Endodermal cell (in vitro differentiated cells): Measurements from ENCODE around the gene LRP11. TPM values are rescaled to one million over a fixed set of nuclear protein-coding genes. Genes with fewer than 3 reads are reported as not detected.

Source experiments
- DNase-seq: peaks from one replicate; pipeline ENCODE4 v3.0.0-alpha.2; 2017
- H3K27ac ChIP-seq: 2 replicates; pipeline ENCODE4 v1.5.1; 2013; ENCODE audit warnings: mild to moderate bottlenecking, low read depth, low read length, moderate library complexity
- H3K27me3 ChIP-seq: 2 replicates; pipeline ENCODE4 v1.6.1; 2013; ENCODE audit warnings: mild to moderate bottlenecking, low read length, moderate library complexity; ENCODE audit not compliant: insufficient read depth, control insufficient read depth, poor library complexity, severe bottlenecking
- H3K36me3 ChIP-seq: 2 replicates; pipeline ENCODE4 v1.7.0; 2013; ENCODE audit warnings: mild to moderate bottlenecking, low read length, moderate library complexity; ENCODE audit not compliant: control insufficient read depth, insufficient read depth
- H3K4me1 ChIP-seq: one replicate; pipeline ENCODE4 v1.7.0; 2013; ENCODE audit warnings: low read length; ENCODE audit not compliant: control insufficient read depth, insufficient read depth
- H3K4me3 ChIP-seq: 2 replicates; pipeline ENCODE4 v1.5.1; 2013; ENCODE audit warnings: mild to moderate bottlenecking, low read length, moderate library complexity
- H3K9ac ChIP-seq: 2 replicates; pipeline ENCODE4 v1.6.1; 2013; ENCODE audit warnings: mild to moderate bottlenecking, low read length, moderate library complexity; ENCODE audit not compliant: poor library complexity, severe bottlenecking; ENCODE audit errors: extremely low read depth
- H3K9me3 ChIP-seq: 2 replicates; pipeline ENCODE4 v1.6.1; 2013; ENCODE audit warnings: mild to moderate bottlenecking, low read length, moderate library complexity; ENCODE audit not compliant: control insufficient read depth
- H3K27ac Mint-ChIP-seq: 2 replicates; pipeline ENCODE4 v1.8.0; 2020; ENCODE audit warnings: mixed read lengths
- H3K27me3 Mint-ChIP-seq: 2 replicates; pipeline ENCODE4 v1.8.0; 2021; ENCODE audit warnings: mild to moderate bottlenecking, mixed read lengths; ENCODE audit not compliant: insufficient read depth
- H3K36me3 Mint-ChIP-seq: 2 replicates; pipeline ENCODE4 v1.8.0; 2020; ENCODE audit warnings: low read depth, mixed read lengths
- H3K4me1 Mint-ChIP-seq: 2 replicates; pipeline ENCODE4 v1.8.0; 2020; ENCODE audit warnings: mixed read lengths
- H3K4me3 Mint-ChIP-seq: 2 replicates; pipeline ENCODE4 v1.8.0; 2020; ENCODE audit warnings: mild to moderate bottlenecking, moderate library complexity, mixed read lengths
- H3K9me3 Mint-ChIP-seq: 2 replicates; pipeline ENCODE4 v1.8.0; 2020; ENCODE audit warnings: mild to moderate bottlenecking, mixed read lengths
- CTCF ChIP-seq: fragments of 200-600 bp; sonication (generic); conservative IDR thresholded peaks from 2 replicates; pipeline ENCODE4 v1.5.0; 2021; ENCODE audit warnings: antibody characterized with exemption, mild to moderate bottlenecking
- WGBS, 2 experiments: methylation state at CpG; one replicate each; pipeline versions ENCODE4 v1.1.5 to v1.1.7; 2013; ENCODE audit warnings: missing lambda C conversion rate in 2 of 2, mixed read lengths in 1 of 2; ENCODE audit not compliant: insufficient coverage in 1 of 2, insufficient read length in 1 of 2; 5-methylcytosine and 5-hydroxymethylcytosine counted together
- total RNA-seq, 2 donors: library from RNA; stranded (reverse); fragmentation: NEBNext Ultra II Directional in 1 of 2; extraction: Animal tissue kit (Norgen Biotek cat#: 25700) in 1 of 2; gene quantifications; 2 replicates in 1 of 2; 3 replicates in 1 of 2; pipeline ENCODE4 v1.2.1, GENCODE V29; 2021

LRP11 gene
- total RNA-seq, 2 donors from 2014 or later, result 3.6 to 6.0 TPM

- H3K4me3 Mint-ChIP-seq, result no peak overlapping the region
- peaks cover 71% of the 10 kb centered on the region for H3K27me3 ChIP-seq
These were observed 17.7 kb upstream of the LRP11 start for GRCh38 chr6:149881860-149882259.

GRCh38 chr6:149881066-149881766 lies 17.1 kb upstream of the LRP11 start:
- no peak overlapping the region for H3K4me3 ChIP-seq
- Mint-ChIP-seq H3K9me3 (no peaks in the 10 kb centered on the region), H3K4me1 (no peaks in the 10 kb centered on the region), H3K27me3 (peaks cover 77% of the 10 kb centered on the region), H3K4me3 (no peak overlapping the region), H3K36me3 (no peaks in the 10 kb centered on the region), H3K27ac (no peak overlapping the region)
- peaks cover 73% of the 10 kb centered on the region for H3K27me3 ChIP-seq
- no peaks in the 10 kb centered on the region for H3K36me3 ChIP-seq
- WGBS, 2 experiments, result 87 to 93% methylated on average over 8 to 10 of the region's 10 CpGs
- H3K9me3 ChIP-seq, result no peaks in the 10 kb centered on the region
- H3K4me1 ChIP-seq, result peaks cover 2% of the 10 kb centered on the region
- no peak for DNase-seq
- no peak overlapping the region for H3K9ac ChIP-seq
- TF ChIP-seq CTCF, result no peak
- H3K27ac ChIP-seq, result no peak overlapping the region

More at GRCh38 chr6:149881860-149882259, 17.7 kb upstream of the LRP11 start:
- Histone ChIP-seq H3K36me3 (no peaks in the 10 kb centered on the region), H3K9me3 (no peaks in the 10 kb centered on the region), H3K9ac (no peak overlapping the region), H3K27ac (no peak overlapping the region), H3K4me3 (no peak overlapping the region), H3K4me1 (peaks cover 2% of the 10 kb centered on the region)
- 78 to 79% methylated on average over 2 of the region's 2 CpGs for WGBS, 2 experiments
- DNase-seq, result no peak
- no peaks in the 10 kb centered on the region for H3K9me3 Mint-ChIP-seq
- H3K36me3 Mint-ChIP-seq, result no peaks in the 10 kb centered on the region
- peaks cover 73% of the 10 kb centered on the region for H3K27me3 Mint-ChIP-seq
- H3K27ac Mint-ChIP-seq, result no peak overlapping the region
- TF ChIP-seq CTCF, result no peak
- H3K4me1 Mint-ChIP-seq, result no peaks in the 10 kb centered on the region

- WGBS, 2 experiments, result 89% methylated on average over 1 of the region's 1 CpG; no CpG with 5 or more reads in 1 of the 2 experiments
- no peak overlapping the region for H3K27ac ChIP-seq
- no peak for DNase-seq
- H3K4me1 ChIP-seq, result peaks cover 2% of the 10 kb centered on the region
- H3K9ac ChIP-seq, result no peak overlapping the region
- H3K4me3 Mint-ChIP-seq, result no peak overlapping the region
- H3K4me1 Mint-ChIP-seq, result no peaks in the 10 kb centered on the region
- no peaks in the 10 kb centered on the region for H3K36me3 Mint-ChIP-seq
- H3K4me3 ChIP-seq, result no peak overlapping the region
- peaks cover 54% of the 10 kb centered on the region for H3K27me3 ChIP-seq
- H3K36me3 ChIP-seq, result no peaks in the 10 kb centered on the region
- peaks cover 59% of the 10 kb centered on the region for H3K27me3 Mint-ChIP-seq
- no peaks in the 10 kb centered on the region for H3K9me3 ChIP-seq
- TF ChIP-seq CTCF, result no peak
- no peak overlapping the region for H3K27ac Mint-ChIP-seq
- H3K9me3 Mint-ChIP-seq, result no peaks in the 10 kb centered on the region
These were observed 13.5 kb upstream of the LRP11 start for GRCh38 chr6:149877659-149878058.
